Posterior vena cava (tissue), 2 donors: ENCODE data around the gene ZIK1. TPM values are rescaled to one million over a fixed set of nuclear protein-coding genes. Genes with fewer than 3 reads are reported as not detected.
A peak's percentile ranks its signal among the peaks of the same experiment; 100 is the strongest.

ENCODE experiments used
- DNase-seq: peaks from one replicate; pipeline ENCODE4 v3.0.0-alpha.2; 2020; ENCODE audit warnings: low spot score
- intact Hi-C, 2 donors: fragments of 100-400 bp; cut with DNase I; formaldehyde crosslinking; loops; one replicate each; pipeline versions ENCODE4 v1.14.1 to v1.14.2; 2022 to 2023
- long read RNA-seq, 2 donors: library from polyadenylated mRNA; unstranded; transcript quantifications; one replicate each; pipeline ENCODE4 v2.0.0, GENCODE V29; 2020 to 2021
- total RNA-seq, 2 donors: library from RNA; stranded (reverse); fragmentation: NEBNext Ultra II Directional; extraction: Animal tissue kit (Norgen Biotek cat#: 25700); gene quantifications; one replicate each; pipeline ENCODE4 v1.2.1, GENCODE V29; 2021
- donor health status: DM: yes; HTN: yes; CAD: no.
- donor health status: DM: yes; HTN: yes; CAD: no.

ZIK1 gene
- 1 to 10 TPM; 4.5 to 5.0 TPM for total RNA-seq
- long read RNA-seq, donor 1, full-length matches to known transcripts, result 1 of 3 reads
- long read RNA-seq, donor 1, partial matches to known transcripts, result 0 of 3 reads
- long read RNA-seq, donor 1, other reads (novel, unspliced or antisense), result 2 of 3 reads
- long read RNA-seq, donor 2, full-length matches to known transcripts, result 2 of 3 reads
- long read RNA-seq, donor 2, partial matches to known transcripts, result 0 of 3 reads
- long read RNA-seq, donor 2, other reads (novel, unspliced or antisense), result 1 of 3 reads

DNA sequence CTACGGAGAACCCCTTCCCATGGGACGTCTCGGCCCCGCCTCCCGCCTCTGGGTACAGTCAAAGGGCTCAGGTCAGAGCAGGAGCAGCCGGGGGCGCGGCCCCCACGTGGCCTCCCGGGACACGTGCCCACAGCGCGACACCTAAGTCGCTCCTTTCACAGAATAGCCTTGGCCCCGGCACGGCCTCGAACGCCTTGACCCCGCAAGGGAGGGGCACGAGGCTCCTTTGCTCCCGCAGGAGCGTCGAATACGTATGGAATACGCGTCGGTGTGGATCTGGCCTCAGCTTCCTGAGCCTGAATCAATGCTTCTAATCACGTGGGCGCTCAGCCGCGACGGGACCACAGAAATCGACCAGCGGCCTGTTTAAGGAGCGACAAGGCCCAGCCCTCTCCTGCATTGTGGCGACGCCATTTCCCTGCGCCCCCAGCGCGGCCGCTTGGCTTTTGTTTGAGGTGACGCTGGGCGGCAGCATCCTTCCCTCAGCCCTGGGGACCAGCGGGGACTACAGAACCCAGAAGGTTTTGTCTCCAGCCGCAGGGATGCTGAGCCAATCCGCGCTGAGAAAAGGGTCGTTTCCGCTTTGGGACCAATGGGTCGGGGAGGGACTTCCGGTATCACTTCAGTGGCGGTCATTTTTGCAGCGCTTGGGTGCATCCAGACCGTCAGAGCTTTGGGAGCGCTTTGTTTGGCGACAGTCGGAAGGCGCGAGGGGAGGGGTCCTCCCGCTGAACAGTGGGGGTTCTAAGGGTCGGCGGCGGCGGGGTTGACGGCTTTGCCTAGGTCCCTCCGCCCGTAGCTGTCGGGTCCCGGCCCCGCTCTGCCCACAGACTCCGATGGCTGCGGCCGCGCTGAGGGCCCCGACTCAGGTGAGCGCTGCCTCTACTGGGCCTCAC lies at the start of gene ZIK1:
ZIK1 (plus strand) TSS at position 625 of the 896 bp plus-strand sequence; CDS start at position 837, 212 bp downstream.
- intact Hi-C loops, result no loop called here
- peak; percentile 95 for DNase-seq

DNA sequence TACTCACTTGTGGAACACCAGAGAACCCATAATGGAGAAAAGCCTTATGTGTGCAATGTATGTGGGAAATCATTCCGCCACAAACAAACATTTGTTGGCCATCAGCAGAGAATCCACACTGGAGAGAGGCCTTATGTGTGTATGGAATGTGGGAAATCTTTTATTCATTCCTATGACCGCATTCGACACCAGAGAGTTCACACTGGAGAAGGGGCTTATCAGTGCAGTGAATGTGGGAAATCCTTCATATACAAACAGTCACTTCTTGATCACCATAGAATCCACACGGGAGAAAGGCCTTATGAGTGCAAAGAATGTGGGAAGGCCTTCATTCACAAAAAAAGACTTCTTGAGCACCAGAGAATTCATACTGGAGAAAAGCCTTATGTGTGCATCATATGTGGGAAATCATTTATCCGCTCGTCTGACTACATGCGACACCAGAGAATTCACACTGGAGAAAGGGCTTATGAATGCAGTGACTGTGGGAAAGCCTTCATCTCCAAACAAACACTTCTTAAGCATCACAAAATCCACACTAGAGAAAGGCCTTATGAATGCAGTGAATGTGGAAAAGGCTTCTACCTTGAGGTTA lies 45.9 kb upstream of the ZIK1 start:
- DNase-seq, result no peak
- intact Hi-C loops, result no loop called here

DNA sequence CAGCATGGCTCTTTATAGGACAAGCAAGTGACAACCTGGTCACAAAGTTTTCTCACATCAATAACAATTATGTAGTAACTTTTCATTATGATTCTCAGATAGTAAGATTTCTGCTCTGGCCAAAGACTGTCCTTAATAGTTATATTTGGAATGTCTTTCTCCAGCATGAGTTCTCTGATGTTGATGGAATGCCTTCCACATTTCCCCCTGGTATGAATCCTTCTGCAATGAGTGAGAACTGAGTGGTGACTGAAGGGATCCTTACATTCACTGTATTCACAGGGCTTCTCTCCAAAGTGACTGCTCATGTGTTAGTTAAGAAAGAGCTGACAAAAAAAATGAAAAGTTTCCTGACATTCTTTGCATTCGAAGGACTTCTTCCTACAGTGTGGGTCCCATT lies 37.4 kb upstream of the ZIK1 start:
- intact Hi-C loops, result no loop called here

DNA sequence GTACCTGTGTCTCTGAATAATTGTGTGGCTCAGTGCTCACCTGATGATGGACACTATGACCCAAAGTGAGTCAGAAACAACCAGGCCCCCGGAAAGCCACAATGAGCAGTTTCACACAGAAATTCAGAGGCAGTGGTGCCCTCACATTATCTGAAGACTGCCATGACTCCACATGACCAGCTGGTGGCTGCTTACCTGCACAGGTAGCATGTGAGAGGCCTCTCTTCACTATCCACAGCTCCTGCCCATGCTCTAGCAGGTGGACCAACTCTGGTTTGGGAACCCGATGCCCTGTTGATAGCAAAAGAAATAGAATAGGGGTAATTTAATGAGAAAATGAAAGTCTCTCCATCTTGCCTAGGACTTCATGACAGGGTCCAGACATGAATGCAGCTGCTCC lies 31.5 kb upstream of the ZIK1 start:
- intact Hi-C loops, result no loop called here
- no peak for DNase-seq

More for the DNA sequence above, 37.4 kb upstream of the ZIK1 start:
- DNase-seq, result no peak

DNA sequence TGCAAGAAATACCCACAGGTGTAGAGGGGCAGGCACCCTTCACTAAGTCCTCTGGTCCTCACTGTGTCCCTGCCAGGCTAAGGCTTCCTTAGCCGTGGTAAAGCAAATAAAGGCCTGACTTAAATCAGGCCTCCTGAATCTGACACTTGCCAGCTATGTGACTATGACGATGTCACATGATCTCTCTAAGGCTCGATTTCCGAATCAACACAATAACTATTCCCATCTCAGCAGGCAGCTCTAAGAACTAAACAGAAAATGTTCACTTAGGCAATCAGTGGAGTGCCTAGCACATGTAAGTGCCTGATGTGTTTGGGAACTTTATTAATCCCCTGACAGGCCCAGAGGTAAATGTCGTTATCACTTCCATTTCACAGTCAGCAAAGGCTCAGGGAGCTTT lies 26.3 kb upstream of the ZIK1 start:
- DNase-seq, result no peak
- intact Hi-C loops, result no loop called here

DNA sequence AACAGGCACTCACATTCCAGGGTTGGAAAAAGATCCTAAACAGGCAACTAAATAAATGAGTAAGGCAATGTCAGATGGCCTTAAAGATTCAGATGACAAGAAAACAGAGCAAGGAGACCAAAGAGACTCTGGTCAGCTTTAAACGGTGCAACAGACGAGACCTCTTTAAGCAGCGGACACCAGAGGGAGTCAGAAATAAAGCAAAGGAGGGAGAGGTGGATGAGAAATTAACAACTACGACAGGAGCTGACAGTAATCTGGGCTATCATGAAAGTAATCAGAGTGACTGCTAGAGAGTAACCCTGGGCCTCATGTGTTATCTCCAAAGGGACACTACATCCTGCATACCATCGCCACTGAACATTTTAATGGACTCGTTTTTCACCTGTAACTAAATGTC lies 25.4 kb upstream of the ZIK1 start:
- no peak for DNase-seq
- intact Hi-C loops, result no loop called here

DNA sequence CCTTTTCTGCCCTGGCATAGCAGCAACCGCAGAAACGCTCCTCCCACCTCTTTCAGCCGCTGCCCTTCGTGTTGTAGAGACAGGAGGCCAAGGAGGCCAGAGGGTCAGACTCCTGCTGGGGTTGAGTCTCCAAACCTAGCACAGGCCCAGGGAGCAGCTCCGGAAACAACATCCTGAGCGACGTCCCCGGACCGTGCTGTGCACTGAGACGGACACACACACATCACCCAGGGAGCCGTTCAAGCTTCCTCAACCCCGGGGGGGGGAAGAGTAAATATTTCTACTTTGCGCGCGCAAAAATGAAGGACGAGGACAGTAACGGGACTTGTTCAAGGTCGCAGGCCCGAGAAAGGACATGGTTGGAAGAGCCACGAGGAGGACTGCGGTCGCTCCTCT lies 24.9 kb upstream of the ZIK1 start:
- intact Hi-C loops, result no loop called here
- no peak for DNase-seq

DNA sequence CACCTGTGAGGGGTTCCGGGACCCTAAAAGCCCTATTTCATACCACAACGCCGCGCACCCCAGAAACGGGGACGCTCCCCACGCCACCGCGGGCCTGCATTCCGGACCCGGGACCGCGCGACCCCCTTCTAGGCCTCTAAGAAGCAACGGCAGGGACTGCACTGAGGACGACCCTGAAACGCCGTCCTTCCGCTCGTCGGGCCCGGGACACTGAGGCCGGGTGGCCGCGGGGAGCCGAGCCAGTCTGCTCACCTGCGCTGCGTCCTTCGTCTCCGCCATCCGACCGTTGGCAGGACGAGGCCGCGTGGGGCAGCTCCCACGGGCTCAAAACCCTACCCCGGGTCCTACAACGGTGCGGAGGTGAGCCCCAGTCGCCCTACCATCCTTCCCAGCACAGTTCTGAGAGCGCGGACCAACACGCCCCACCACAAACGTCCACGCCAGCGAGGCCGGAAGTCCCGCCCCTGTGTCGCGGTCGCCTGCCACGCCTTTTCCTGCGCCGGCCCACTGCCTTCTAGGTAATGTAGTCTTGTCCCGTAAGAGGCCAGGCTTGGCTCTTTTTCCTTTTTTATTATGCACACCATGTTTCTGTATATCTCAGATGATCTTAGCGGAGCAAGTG lies 24.4 kb upstream of the ZIK1 start, which contains the start of gene ZNF550:
ZNF550 (minus strand) TSS at position 460 of the 622 bp plus-strand sequence; CDS start at position 279, 181 bp downstream.
- DNase-seq, result peak; percentile 98

DNA sequence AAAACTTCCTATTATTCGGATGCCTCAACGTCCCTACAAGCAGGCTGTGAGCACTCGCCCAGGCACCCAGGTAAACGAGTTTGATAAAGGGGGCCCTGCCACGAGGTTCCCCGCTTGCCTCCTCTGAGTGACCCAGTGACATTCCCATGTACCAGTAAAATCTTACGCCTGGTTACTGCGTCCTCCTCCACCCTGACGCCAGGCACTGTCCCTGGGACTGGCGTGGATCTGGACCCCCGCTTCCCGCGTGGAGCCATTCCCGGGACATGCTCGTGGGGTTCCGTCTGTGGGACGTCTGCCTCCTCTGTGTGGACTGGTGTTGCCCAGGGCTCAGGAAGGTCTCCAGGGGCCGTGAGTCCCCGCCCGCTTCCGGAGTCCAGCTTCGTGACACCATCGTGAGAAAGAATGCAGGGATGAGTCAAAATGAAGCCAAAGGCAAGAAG lies 23.9 kb upstream of the ZIK1 start:
- intact Hi-C loops, result no loop called here
- peak; percentile 86 for DNase-seq

More for the DNA sequence above, 24.4 kb upstream of the ZIK1 start, which contains the start of gene ZNF550:
- intact Hi-C loops, result no loop called here

DNA sequence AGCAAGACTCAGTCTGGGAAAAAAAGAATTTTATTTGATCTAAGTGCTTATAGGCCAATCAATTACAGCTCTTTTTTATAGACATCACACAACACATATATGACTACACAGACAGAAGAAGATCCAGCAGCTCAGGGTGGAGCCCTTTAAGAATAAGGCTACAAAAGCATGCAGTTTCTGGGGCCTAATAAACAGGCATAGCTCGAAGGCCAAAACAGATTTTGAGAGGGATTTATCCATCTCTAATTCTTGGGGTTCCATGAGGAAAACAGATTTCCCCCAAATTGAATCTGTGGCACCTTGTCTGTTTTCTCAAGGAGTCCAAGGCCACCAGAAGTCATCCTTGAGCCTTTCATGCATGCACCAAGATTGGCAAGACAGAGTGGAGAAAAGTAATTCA lies 20.4 kb upstream of the ZIK1 start:
- intact Hi-C loops, result no loop called here
- DNase-seq, result no peak

DNA sequence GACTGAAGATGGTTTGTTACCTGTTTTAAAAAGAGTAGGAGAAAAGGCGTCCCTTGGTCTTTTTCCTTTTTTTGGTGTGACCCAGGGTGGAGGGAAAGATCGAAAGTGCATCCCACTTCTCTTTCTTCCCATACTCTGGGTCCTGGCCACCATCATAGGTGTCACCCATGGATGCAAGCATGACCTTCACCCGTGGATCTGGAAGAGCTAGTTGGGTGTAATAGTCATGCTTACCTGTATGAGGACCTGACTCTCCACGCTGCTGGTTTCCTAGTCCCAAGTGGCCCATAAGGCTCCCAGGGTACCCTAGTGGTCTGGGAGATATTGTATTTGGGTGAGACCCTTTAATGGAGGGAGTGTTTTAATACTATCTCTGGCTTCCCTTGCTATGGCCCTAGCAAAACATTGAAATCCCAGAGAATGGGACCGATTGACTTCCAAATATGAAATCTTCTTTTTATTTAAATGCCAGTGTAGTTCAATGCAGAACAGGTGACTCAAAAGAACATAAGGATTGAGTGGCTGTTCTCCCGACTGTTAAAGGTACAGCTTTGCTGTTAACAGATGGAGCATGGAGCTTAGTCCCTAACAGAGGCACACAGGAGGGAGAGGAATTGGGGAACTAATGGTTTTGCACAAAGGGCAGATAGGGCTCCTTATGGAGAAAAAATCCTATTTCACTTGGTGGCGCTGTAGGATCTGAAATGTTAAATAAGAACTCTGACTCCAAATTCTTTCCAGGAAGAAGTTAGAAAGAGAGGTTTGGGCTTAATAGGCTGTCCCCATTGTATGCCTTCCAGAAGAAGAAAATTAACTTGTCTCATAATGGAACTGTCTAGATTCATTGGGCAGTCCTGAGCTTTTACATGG lies 17.3 kb upstream of the ZIK1 start:
- no peak for DNase-seq
- intact Hi-C loops, result no loop called here

DNA sequence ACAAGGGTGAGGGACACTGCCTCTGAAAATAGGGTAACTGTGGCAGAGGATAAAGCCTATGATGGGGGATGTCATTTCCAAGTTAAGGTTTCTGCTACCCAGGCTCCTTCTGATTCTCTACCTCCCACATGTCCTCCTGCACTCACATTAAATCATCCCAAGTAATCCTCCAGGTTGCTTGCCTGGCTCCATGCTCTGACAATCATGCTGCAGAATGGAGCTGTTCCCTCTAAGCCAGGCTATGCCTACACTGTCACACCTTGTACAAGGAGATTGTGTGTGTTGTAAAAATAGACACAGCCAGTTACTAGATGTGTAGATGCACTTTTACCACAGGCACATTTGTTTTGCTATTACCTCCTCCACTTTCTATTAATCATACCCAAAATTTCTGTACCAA lies 13.2 kb upstream of the ZIK1 start:
- intact Hi-C loops, result no loop called here
- DNase-seq, result no peak

DNA sequence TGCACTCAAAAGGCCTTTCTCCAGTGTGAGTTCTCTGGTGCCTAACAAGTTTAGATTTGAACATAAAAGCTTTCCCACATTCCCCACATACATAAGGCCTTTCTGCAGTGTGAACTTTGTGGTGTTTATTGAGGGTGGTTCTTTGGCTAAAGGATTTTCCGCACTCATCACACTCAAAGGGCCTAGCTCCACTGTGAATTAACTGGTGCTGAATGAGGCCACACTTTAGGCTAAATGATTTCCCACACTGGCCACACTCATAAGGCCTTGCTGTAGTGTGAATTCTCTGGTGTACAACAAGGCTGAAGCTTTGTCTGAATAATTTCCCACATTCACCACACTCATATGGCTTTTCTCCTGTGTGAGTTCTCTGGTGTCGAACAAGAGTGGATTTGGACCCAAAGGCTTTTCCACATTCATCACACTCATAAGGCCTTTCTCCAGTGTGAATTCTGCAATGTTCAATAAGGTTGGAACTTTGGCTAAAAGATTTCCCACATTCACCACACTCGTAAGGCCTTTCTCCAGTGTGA lies 11.5 kb upstream of the ZIK1 start:
- no peak for DNase-seq
- intact Hi-C loops, result no loop called here

DNA sequence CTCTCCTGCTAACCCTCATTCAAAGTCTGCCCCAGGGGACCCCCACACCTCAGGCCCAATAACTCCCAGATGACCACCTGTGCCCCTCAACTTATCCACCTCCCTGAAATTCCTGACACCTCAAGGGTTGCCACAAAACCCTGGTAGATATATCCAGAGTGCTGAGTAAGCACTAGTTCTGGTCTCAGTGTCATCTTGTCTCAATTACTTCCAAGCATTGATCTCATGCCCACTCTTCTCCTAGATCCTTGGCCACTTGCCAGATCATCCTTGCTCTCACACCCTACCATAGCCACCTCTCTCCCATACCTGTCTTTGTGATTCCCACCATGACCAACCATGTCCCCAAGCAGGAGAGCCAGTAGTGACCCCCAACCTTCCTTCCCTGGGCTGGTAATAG lies 7.3 kb upstream of the ZIK1 start:
- DNase-seq, result no peak
- intact Hi-C loops, result no loop called here

DNA sequence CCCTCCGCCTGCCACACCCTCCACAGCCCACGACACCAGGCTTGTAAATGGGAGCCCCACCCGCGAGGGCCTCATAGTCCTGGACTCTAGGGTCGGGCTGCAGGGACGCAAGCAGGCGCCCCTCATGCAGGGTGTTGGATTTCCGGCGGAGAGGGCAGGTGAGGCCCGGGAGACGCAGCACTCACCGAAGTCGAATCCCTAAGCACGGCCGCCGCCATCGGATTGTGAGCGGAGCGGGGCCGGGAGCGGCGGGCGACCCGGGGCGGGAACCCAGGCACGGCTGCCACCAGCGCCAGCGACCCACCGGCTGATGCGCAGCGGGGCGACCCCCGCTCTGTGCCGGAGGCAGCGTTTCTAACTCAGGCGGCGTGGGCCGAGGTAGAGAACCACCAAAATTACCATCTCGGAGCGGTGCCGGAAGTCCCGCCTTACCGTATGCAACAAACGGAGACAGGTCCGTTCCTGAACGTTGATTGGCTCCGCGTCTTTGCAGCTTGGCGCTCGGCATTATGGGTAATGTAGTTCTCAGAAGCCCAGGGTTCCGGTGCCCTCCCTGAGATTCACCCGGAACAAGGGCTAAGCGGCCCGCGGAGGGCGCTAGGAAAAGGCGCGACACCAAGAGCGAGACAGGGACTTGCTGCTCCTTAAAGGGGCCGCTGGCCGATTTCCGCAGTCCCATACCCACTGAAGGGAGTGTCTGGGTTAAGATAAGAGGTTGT lies 5.3 kb upstream of the ZIK1 start, which contains the start of gene ZNF416:
ZNF416 (minus strand) TSS at position 425 of the 719 bp plus-strand sequence; CDS start at position 218, 207 bp downstream.
- peak; percentile 98 for DNase-seq
- intact Hi-C loops, result no loop called here

DNA sequence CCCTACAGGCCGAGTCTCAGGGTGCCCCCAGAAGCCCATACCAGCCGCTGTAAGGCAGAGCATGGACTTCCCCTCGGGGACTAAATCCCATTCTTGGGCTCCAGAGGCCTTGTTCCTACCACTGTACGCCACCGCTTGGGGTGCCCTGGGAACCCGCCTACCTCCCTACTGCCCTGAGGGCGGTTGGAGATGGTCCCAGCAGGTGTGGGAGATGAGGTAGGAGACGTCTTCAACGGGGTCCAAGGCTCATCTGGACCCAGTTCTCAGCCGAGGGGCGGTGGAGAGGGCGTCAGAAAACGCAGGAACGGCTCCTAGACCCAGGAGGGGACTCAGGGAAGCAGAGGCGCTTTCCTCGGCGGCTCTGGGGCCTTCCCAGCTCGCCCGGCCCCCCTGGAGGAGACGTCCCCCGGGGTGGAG lies 833 bp upstream of the ZIK1 start:
- intact Hi-C loops, result no loop called here
- DNase-seq, result peak; percentile 72

DNA sequence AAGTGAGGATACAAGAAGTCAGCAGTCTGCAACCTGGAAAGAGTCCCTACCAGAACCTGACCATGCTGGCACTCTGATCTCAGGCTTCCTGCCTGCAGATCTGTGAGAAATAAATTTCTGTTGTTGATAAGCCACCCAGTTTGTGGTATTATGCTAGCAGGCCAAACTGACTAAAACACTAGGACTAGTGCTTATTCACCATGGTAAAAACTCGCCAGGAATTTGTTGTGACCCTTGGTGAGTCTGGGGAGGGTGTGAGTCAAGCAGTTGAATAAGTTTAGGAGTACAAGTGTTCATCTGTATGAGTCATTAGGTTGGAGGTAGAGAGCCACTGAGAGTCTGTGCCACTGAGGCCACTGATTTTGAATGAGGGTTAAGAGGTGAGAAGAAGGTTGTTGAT lies 3.6 kb downstream of the ZIK1 start:
- no peak for DNase-seq
- intact Hi-C loops, result no loop called here

DNA sequence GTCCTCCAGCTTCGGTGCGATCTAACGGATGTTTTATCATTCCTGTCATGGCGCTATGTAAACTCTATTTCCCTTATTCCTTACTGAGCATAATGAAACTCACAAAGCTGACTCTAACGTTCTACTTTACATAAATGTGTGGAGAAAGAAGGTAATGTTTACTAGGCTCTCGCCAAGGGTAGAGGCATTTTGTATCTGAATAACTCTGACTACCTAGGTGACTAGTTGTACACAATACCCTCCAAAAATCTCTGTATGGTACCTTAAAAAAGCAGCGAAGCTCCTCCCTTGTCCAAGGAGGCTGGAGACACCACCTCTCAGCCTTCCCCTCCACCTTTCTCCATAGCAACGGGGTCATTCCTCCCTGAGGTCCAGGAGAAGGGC lies 15.4 kb downstream of the ZIK1 start:
- intact Hi-C loops, result no loop called here

More for the DNA sequence above, 15.4 kb downstream of the ZIK1 start:
- no peak for DNase-seq
